HG03108 (cell line): ENCODE results near the gene AGBL3.

ENCODE experiments used
- ATAC-seq: cut with Tn5 transposase; IDR thresholded peaks from one replicate; pipeline ENCODE4 v1.9.1; 2021; ENCODE audit warnings: moderate library complexity; ENCODE audit not compliant: unreplicated experiment

The AGBL3 gene

DNA sequence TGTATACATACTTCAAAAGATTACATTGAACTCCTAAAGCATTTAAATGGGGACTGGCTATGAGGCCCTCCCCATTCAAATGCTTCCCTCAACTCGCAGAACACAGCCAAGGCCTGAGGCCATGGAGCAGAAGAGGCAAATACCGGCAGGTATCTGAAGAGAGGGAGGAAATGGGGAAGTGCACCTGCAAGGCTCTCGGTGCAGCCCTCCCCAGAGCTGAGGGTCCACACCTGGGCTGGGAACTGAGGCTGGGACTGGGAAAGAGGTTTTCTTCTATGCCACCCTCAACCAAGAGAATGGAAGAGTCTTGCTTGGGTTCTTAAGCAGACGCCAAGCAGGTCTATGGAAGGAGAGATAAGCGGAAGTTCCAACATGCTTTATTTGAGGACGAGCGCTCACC lies 197.2 kb downstream of the AGBL3 start:
- ATAC-seq = no peak

GRCh38 chr7:135184254-135184841 lies 198.0 kb downstream of the AGBL3 start:
- no peak for ATAC-seq
